ENCODE data around the gene IQGAP1.

The IQGAP1 gene

DNA sequence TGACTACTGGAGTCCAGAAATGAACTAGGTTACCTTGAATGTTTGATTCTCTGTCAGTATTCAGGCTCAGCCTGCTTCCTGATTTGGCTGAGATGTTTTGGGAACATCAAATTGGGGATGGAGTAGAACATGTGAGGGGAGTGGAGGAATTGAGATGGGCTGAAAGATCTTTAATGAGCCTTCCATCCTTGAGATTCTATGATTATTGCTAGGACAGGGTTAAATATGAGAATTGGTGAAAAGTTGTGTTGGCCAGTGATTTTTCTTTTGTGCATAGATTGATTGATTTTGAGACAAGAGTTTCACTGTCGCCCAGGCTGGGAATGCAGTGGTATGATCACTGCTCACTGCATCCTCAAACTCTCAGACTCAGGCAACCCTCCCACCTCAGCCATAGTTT, 32.4 kb downstream of the IQGAP1 start:
- no peak overlapping the region for H3K27ac ChIP-seq
- no peak for TF ChIP-seq CTCF (conservative IDR thresholded peaks at IDR 0.05)

DNA sequence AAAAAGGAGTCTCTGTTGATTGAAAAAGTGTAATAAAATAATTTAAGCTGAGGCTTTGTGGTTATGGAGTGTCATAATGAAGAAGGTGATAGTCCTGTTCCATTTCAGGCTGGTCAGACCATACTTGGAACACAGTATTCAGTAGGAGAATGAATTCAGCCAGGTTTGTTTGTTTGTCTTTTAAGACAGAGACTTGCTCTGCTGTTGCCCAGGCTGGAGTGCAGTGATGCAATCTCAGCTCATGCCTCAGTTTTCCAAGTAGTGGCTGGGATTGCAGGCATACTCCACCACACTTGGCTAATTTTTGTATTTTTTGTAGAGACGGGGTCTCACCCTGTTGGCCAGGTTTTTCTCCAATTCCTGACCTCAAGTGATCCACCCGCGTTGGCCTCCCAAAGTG, 33.5 kb downstream of the IQGAP1 start:
- no peak for TF ChIP-seq CTCF (conservative IDR thresholded peaks at IDR 0.05)
- H3K27ac ChIP-seq = no peak overlapping the region

DNA sequence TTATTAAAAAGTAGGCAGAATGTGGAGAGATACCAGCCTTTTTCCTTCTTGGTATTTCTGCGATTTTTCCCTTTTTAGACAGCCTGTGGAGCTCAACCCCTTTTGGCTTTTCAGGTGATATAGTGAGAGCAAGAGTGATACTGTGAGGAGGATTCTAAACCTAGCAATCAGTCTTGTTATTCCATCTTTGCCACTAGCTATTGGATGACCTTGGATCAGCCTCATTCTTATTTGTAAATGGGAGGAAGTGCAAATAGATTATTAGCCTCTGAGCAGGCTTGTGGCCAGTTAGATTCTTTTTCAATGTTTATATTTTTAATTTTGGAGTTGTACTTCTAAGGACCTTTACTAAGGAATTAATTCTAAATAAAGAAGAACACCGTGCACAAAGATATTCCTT, 34.0 kb downstream of the IQGAP1 start:
- no peak overlapping the region for H3K27ac ChIP-seq

GRCh38 chr15:90422936-90423335, 34.9 kb downstream of the IQGAP1 start:
- no peak overlapping the region for H3K27ac ChIP-seq
- TF ChIP-seq CTCF (conservative IDR thresholded peaks at IDR 0.05) = no peak

More for the DNA sequence above, 34.0 kb downstream of the IQGAP1 start:
- TF ChIP-seq CTCF (conservative IDR thresholded peaks at IDR 0.05) = no peak

GRCh38 chr15:90423801-90424319, 35.8 kb downstream of the IQGAP1 start:
- peak overlapping the region; percentile 32; the same call in 1 of the 2 replicates for H3K27ac ChIP-seq
- TF ChIP-seq CTCF (conservative IDR thresholded peaks at IDR 0.05) = no peak

DNA sequence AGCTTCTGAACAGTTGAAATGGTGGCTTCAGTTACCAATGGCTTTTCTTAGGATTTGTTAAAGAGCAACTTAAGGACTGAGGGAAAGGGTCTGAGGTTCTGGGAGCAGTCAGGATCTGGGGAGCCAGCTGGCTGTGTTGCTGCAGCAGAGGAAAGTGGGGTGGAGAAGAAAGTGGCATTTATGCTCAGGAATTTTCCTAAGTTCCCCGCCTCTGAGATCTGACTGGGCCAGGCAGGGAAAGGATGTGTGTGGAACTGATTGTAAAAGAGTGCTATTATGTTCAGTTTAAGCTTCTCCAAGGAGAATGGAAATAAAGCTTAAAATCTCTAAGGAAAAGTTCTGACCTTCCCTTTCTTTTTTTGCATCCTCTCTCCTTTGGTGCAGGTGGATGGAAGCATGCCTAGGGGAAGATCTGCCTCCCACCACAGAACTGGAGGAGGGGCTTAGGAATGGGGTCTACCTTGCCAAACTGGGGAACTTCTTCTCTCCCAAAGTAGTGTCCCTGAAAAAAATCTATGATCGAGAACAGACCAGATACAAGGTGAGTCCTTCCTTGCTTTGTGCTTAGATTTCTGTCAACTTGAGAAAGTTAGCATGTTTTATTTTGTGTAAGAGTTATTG, 37.8 kb downstream of the IQGAP1 start:
- no peak overlapping the region for H3K27ac ChIP-seq
- no peak for TF ChIP-seq CTCF (conservative IDR thresholded peaks at IDR 0.05)

DNA sequence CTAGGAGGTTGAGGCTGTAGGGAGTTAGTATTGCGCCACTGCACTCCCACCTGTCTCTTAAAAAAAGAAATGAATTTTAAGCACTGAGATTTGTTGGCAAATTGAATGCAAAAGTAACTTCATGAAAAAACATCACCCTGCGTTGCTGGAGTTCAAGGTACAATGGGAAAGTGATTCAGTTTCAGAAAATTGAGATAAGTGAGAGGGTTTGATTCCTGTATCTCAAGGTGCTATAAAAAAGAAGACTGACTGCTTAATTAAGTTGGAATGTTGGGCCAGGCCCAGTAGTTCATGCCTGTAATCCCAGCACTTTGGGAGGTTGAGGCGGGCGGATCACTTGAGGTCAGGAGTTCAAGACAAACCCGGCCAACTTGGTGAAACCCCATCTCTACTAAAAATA, 39.1 kb downstream of the IQGAP1 start:
- TF ChIP-seq CTCF (conservative IDR thresholded peaks at IDR 0.05) = no peak
- H3K27ac ChIP-seq = no peak overlapping the region

All from VCaP (cell line).